ENCODE measurements around the gene SRPK2.
"Not testable (repeated sequence)": the region's sequence is repeated elsewhere in the genome, so short reads cannot be mapped to it uniquely, and the experiment has no call there.

SRPK2 gene

GRCh38 chr7:105369944-105370343, 18.8 kb downstream of the SRPK2 start:
- DNase-seq, result no peak

GRCh38 chr7:105367458-105367857, 21.3 kb downstream of the SRPK2 start:
- DNase-seq, result no peak

DNA sequence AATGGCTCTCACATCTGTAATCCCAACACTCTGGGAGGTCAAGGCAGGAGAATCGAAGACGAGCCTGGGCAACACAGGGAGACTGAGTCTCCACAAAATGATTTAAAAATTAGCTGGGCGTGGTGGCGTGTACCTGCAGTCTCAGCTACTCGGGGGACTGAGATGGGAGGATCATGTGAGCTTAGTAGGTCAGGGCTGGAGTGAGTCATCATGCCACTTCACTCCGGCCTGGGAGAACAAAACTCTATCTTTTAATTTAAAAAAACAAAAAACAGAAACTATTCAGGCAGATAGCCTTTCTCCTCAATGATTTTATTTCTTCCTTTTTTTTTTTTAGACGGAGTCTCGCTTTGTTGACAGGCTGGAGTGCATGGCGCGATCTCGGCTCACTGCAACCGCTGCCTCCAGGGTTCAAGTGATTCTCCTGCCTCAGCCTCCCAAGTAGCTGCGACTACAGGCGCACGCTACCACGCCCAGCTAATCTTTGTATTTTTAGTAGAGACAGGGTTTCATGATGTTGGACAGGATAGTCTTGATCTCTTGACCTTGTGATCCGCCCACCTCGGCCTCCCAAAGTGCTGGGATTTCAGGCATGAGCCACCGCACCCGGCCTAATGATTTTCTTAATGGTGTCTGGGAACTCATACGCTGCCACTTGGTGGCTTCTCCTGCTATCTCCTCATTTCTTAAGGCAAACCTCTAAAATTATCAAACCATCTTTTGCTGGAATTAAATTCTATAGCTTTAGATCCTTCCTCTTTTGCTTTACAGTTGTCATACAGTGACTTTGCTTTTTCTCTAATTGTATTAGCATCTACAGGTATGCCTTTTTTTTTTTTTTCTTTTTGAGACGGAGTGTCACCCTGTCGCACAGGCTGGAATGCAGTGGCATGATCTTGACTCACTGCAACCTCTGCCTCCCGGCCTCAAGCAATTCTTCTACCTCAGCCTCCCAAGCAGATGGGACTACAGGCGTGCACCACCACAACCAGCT, 22.9 kb downstream of the SRPK2 start:
- DNase-seq, result no peak

DNA sequence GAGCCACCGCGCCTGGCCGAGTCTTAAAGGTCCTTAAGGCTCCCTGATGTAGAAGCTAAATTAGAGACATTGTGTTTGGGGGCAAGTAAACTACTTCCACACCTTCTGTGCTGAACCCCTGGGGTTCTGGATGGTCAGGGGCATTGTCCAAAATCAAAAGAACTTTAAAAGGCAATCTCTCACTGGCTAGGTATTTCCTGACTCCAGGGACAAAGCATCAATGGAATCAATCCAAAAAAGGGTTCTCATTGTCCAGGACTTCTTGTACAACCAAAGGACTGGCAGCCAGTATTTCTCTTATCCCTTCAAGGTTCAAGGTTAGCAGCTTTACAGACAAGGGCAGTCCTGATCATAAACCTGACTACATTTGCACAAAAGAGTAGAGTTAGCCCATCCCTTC, 24.0 kb downstream of the SRPK2 start:
- DNase-seq, result no peak

GRCh38 chr7:105363657-105364056, 25.1 kb downstream of the SRPK2 start:
- not testable (repeated sequence) for DNase-seq

GRCh38 chr7:105362685-105363084, 26.0 kb downstream of the SRPK2 start:
- not testable (repeated sequence) for DNase-seq

DNA sequence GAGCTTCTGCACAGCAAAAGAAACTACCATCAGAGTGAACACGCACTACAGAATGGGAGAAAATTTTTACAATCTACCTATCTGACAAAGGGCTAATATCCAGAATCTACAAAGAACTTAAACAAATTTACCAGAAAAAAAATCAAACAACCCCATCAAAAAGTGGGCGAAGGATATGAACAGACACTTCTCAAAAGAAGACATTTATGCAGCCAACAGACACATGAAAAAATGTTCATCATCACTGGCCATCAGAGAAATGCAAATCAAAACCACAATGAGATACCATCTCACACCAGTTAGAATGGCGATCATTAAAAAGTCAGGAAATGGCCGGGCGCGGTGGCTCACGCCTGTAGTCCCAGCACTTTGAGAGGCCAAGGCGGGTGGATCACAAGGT, 26.7 kb downstream of the SRPK2 start:
- not testable (repeated sequence) for DNase-seq

- DNase-seq, result not testable (repeated sequence)
Observed at GRCh38 chr7:105360149-105360548, 28.6 kb downstream of the SRPK2 start.

GRCh38 chr7:105355701-105356100, 33.0 kb downstream of the SRPK2 start:
- no peak for DNase-seq

- no peak for DNase-seq
Observed at GRCh38 chr7:105354383-105354782, 34.3 kb downstream of the SRPK2 start.

DNA sequence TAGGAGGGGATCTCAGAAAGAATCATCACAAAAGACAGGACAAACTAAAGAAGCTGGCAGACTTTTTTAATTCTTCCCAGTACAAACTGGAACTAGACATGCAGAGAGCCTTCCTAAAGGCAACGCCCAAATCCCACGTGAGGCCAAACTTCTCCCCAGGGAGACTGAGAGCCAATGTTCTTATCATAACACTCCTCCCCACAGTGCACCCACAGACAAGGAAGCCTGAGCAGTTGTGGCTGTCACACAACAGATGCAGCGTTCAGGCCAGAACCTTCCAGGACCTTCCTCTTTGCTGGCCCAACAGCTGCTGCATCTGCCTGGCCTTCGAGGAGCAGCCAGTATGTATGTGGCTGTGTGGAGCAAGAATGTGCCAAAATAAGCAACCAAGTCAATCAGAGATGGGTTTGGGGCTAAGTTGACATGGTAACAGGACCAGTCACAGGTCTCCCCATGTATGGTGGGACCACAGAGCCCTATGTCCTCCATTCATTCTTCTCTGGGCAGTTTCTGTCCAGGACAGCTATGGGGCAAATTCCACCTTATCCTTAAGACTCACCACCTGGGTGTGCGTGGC, 34.9 kb downstream of the SRPK2 start:
- DNase-seq, result no peak

DNA sequence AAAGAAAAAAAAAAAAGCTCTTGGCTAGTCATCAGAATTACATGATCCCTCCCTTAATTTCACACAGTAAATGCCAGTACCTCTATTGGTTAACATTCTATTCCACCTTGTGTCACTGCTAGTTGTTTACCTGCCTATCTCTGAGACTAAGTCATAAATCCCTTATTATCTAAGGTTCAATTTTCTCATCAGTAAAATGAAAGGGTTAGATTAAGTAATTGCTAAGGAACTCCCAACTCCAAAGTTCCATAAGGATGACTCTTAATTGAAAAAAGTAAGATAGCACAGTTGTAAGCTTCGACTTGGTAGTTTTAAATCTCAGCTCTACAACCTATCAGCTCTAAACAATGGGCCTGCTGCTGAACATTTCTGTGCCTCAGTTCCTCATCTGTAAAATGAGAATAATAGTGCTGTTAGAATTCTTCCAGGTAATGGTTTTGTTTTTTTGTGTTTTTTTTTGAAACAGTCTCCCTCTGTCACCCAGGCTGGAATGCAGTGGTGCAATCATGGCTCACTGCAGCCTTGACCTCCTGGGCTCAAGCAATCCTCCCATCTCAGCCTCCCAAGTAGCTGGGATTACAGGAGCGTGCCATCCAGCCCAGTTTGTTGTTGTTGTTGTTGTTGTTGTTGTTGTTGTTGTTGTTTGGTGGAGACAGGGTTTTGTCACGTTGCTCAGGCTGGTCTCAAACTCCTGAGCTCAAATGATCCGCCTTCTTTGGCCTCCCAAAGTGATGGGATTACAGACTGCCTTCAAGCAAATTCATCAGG, 35.6 kb downstream of the SRPK2 start:
- DNase-seq, result no peak

- DNase-seq, result no peak
Observed at GRCh38 chr7:105352018-105352612, 36.6 kb downstream of the SRPK2 start.

DNA sequence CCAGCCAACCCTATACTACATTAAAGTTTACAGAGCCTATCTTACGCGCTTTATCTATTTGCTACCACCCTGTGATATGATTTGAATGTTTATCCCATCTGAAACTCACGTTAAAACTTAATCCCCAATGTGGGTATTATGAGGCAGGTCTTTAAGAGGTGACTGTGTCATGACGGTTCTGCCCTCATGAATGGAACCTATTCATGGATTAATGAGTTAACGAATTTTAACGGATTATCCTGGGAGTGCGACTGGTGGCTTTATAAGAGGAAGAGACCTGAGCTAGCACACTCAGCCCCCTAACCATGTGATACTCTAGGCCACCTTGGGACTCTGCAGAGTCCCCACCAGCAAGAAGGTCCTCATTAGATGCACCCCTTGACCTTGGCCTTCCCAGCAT, 37.8 kb downstream of the SRPK2 start:
- DNase-seq, result no peak

GRCh38 chr7:105348177-105348576, 40.5 kb downstream of the SRPK2 start:
- DNase-seq, result not testable (repeated sequence)

DNA sequence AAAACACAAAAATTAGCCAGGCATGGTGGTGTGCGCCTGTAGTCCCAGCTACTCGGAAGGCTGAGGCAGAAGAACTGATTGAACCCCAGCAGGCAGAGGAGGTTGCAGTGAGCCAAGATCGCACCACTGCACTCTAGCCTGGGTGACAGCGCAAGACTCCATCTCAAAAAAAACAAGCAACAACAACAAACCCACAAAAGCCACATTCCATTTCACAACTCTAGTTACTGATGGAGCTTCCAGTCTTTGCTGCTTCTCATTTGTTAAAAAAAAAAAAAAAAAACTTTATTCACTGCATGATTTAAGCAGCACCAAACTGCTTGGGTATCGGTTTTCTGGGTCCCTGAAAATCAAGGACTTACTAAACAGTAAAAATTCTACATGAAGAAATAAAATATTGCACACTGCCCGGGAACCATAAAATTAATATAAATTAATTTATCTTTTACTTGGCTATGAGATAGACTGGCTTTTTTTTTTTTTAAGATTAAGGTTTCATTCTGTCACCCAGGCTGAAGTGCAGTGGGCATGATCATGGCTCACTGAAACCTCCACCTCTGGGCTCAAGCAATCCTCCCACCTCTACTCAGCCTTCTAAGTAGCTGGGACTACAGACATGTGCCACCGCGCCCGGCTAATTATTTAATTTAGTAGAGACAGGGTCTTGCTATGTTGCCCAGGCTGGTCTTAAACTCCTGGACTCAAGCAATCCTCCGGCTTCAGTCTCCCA, 42.0 kb downstream of the SRPK2 start:
- no peak for DNase-seq

DNA sequence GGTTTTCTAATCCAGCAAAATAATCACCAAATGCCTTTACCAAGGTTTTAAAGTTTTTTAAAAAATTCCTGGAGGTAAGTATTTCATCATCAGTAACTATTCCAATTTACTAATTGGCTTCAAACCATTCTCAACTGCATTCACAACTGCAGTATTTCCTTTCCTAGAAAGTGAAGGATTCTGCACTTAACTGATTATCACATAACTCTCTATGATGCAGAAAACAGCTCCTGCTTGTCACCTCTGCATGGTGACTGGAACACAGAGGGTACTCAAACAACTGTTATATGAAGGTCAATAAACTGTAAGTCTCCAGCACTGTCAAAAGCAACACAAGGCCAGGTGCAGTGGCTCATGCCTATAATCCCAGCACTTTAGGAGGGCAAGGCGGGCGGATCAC, 42.6 kb downstream of the SRPK2 start:
- no peak for DNase-seq

DNA sequence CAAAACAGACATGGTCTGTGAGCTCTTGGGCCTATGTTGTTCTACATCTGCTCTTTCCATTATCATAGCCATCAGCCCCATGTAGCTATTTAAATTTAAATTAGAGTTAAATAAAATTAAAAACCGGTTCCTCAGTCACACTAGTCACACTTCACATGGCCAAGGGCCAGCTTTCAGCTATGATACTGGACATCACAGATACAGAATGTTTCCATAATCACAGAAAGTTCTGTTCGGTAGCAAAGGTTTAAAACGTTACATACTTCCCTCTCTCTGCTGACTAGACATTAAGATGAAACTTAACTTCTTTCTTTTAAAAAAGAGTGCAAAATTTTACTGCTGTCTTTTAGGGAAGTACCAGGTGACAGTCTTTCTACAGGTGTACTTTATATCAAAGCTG, 43.0 kb downstream of the SRPK2 start:
- DNase-seq, result no peak

DNA sequence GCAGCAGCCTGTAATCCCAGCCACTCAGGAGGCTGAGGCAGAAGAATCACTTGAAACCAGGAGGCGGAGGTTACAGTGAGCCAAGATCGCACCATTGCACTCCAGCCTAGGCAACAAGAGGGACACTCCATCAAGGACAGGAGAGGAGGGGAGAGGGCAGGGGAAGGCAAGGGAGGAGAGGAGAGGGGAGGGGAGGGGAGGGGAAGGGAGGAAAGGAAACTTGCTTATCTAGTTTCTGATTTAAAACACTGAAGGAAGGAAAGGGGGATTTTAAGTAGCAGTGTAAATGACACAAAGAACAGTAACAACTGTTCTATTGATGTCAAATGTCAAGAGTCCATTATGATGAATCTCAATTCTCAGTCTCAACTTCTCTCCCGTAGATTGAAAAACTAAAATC, 43.7 kb downstream of the SRPK2 start:
- DNase-seq, result no peak

DNA sequence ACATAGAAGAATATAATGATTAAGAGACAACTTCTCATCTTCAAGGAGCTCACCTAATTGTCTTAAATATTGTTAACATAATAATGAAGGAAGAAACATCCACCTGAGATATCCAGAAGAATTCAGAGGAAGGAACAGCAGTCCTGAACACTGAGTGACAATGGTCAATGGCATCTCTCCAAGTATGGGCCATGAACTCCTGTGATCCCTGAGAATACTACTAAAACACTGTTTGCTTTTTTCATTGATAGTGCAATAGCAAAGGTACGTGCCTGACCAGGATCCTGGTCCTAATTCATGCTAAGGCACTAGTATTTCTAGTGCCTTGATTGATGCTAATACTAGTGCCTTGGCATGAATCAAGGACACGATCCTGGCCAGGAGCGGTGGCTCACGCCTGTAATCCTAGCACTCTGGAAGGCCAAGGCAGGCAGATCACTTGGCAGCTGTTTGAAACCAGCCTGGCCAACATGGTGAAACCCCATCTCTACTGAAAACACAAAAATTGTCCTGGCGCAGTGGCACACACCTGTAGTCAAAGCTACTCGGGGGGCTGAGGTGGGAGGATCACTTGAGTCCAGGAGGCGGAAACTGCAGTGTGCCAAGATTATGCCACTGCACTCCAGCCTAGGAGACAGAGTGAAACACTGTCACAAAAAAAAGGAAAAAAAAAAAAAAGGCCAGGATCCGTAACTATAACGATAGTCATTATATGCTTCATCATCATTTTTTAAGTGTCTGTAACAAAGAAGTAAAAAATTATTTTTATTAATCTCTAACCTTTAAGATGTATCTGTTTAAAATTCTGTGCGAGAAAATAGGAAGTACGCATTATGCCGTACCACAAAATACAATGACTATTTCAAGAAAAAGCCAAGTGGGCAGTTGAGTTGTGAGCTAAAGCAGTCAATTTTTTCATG, 49.1 kb downstream of the SRPK2 start:
- no peak for DNase-seq

DNA sequence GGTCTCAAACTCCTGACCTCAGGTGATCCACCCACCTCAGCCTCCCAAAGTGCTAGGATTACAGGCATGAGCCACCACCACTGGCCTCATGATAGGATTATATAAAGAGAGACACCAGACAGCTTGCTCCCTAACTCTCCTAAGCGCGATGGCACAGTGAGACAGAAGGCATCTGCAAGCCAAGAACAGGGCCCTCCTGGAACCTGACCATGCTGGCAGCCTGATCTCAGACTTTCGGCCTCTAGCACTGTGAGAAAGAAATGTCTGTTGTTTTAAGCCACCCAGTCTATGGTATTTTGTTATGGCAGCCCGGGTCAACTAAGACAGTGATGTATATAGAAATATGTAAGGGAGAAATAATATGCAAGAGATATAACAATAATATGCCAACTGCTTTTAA, 51.2 kb downstream of the SRPK2 start:
- DNase-seq, result no peak
